HL-60 (cell line): ENCODE data around the gene LAP3.
A peak's percentile ranks its signal among the peaks of the same experiment; 100 is the strongest.

Experiments used
- DNase-seq, 2 experiments: peaks; one replicate each; pipeline ENCODE4 v3.0.0-alpha.2; 2010 to 2020; ENCODE audit warnings: low read depth in 1 of 2, low spot score in 1 of 2
- H3K27ac ChIP-seq: fragments of 250-450 bp; sonication (Bioruptor Pico); replicated peaks from 2 replicates; pipeline ENCODE4 v1.5.1; 2020; ENCODE audit warnings: mild to moderate bottlenecking, moderate library complexity
- H3K27me3 ChIP-seq: fragments of 250-450 bp; sonication (Bioruptor Pico); 2 replicates; pipeline ENCODE4 v1.5.1; 2021; ENCODE audit warnings: mild to moderate bottlenecking, moderate library complexity; ENCODE audit not compliant: insufficient read depth, poor library complexity, severe bottlenecking
- H3K4me3 ChIP-seq: replicated peaks from 2 replicates; pipeline ENCODE4 v1.5.1; 2011; ENCODE audit warnings: mild to moderate bottlenecking, control low read depth, low read length; ENCODE audit not compliant: insufficient read depth
- GABPA ChIP-seq: IDR thresholded peaks from 2 replicates; pipeline ENCODE4 v1.6.1; 2012; ENCODE audit warnings: low read depth
- POLR2AphosphoS5 ChIP-seq: IDR thresholded peaks from 2 replicates; pipeline ENCODE4 v1.6.1; 2012; ENCODE audit warnings: low read depth
- SPI1 ChIP-seq: IDR thresholded peaks from 2 replicates; pipeline ENCODE4 v1.6.1; 2012; ENCODE audit warnings: low read depth, mild to moderate bottlenecking, borderline replicate concordance
- TF ChIP-seq, protein P1 (sequence below): IDR thresholded peaks from one replicate; pipeline ENCODE4 v1.5.1; 2011; ENCODE audit warnings: low read length, control low read depth, inconsistent platforms; ENCODE audit not compliant: insufficient read depth
- TF ChIP-seq, protein P2 (sequence below): IDR thresholded peaks from 2 replicates; pipeline ENCODE4 v1.6.1; 2012; ENCODE audit warnings: low read depth; ENCODE audit not compliant: insufficient replicate concordance

The LAP3 gene

DNA sequence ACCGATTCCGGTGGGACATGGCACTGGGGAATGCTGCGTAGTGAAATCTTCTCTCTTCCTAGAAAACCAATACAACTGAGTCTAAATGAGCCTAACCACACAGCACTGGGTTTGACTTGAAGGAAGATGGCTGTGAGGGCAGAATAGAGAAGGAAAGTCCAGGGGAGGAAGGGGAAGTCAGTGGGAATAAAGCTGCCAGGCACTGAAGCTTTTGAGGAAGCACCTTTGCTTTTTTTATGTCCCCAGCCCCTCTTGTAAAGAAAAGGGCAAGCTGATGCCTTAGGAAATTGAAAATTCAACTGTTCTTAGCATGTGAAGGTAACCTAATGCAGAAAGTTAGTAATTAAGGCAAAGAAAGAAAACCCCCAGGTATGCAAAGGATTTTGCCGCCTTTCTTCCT, 58.1 kb downstream of the LAP3 start:
- Histone ChIP-seq H3K4me3 (no peak overlapping the region), H3K27ac (no peak overlapping the region), H3K27me3 (no peaks in the 10 kb centered on the region)
- peak in 1 of 2 experiments; percentile 31 for DNase-seq
- TF ChIP-seq SPI1 (peak; percentile 74; the same call in 1 of the 2 replicates), POLR2AphosphoS5 (no peak), GABPA (peak; percentile 41; the same call in 1 of the 2 replicates)
- TF ChIP-seq, protein P1, sequence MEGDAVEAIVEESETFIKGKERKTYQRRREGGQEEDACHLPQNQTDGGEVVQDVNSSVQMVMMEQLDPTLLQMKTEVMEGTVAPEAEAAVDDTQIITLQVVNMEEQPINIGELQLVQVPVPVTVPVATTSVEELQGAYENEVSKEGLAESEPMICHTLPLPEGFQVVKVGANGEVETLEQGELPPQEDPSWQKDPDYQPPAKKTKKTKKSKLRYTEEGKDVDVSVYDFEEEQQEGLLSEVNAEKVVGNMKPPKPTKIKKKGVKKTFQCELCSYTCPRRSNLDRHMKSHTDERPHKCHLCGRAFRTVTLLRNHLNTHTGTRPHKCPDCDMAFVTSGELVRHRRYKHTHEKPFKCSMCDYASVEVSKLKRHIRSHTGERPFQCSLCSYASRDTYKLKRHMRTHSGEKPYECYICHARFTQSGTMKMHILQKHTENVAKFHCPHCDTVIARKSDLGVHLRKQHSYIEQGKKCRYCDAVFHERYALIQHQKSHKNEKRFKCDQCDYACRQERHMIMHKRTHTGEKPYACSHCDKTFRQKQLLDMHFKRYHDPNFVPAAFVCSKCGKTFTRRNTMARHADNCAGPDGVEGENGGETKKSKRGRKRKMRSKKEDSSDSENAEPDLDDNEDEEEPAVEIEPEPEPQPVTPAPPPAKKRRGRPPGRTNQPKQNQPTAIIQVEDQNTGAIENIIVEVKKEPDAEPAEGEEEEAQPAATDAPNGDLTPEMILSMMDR, result no peak
- TF ChIP-seq, protein P2, sequence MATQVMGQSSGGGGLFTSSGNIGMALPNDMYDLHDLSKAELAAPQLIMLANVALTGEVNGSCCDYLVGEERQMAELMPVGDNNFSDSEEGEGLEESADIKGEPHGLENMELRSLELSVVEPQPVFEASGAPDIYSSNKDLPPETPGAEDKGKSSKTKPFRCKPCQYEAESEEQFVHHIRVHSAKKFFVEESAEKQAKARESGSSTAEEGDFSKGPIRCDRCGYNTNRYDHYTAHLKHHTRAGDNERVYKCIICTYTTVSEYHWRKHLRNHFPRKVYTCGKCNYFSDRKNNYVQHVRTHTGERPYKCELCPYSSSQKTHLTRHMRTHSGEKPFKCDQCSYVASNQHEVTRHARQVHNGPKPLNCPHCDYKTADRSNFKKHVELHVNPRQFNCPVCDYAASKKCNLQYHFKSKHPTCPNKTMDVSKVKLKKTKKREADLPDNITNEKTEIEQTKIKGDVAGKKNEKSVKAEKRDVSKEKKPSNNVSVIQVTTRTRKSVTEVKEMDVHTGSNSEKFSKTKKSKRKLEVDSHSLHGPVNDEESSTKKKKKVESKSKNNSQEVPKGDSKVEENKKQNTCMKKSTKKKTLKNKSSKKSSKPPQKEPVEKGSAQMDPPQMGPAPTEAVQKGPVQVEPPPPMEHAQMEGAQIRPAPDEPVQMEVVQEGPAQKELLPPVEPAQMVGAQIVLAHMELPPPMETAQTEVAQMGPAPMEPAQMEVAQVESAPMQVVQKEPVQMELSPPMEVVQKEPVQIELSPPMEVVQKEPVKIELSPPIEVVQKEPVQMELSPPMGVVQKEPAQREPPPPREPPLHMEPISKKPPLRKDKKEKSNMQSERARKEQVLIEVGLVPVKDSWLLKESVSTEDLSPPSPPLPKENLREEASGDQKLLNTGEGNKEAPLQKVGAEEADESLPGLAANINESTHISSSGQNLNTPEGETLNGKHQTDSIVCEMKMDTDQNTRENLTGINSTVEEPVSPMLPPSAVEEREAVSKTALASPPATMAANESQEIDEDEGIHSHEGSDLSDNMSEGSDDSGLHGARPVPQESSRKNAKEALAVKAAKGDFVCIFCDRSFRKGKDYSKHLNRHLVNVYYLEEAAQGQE, result no peak

DNA sequence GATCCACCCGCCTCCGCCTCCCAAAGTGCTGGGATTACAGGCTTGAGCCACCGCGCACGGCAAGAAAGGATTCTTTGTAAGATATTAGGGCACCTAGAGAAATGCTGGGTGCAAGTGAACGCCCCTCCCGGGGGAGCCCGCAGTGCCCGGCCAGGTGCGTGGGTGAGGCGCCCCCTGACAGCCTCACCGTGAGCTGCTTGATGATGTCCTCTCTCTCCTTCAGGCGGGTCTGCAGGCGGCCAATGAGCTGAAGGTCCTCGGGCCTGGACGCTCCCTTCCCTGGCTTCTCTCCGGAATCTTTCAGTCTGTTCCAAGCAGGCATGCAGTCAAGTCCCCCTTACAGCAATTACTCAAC, 59.3 kb downstream of the LAP3 start:
- TF ChIP-seq POLR2AphosphoS5, result no peak
- TF ChIP-seq SPI1, result no peak
- no peak for TF ChIP-seq GABPA
- TF ChIP-seq, protein P1, result no peak
- TF ChIP-seq, protein P2, result no peak
- Histone ChIP-seq H3K27me3 (no peaks in the 10 kb centered on the region), H3K4me3 (no peak overlapping the region), H3K27ac (no peak overlapping the region)
- DNase-seq, result no peak

DNA sequence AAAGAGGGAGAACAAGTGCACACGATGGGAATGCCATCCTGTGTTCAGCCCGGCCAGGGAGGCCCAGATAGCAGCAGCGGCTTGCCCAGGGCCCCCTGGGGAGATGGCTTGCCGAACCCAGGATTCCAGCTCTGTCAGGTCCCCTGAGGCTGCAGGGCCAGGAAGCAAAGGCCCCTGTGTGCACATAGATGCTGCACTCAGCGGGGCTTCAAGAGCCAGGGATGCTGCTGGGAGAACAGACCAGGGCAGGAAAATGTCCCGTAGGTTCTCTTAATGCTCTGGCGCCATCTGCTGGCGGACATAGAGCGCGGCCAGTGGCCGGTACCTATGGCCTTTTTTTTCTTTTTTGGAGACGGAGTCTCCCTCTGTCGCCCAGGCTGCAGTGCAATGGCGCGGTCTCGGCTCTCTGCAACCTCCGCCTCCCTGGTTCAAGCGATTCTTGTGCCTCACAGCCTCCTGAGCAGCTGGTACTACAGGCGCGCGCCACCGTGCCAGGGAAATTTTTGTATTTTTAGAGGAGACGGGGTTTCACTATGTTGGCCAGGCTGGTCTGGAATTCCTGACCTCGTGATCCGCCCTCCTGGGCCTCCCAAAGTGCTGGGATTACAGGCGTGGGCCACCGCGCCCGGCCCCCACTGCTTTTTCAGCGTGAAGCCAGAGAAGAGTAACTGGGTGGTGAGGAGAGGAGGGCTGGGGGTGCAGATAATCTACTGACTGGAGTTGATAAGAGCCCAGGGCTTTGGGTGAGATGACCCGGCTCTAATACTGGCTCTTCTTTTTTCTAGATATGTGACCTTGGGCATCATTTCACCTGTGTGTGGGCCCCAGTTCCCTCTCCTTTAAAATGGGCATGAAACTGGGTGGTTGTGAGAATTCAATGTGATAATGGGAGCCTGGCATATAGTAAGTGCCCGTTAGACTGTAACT, 60.0 kb downstream of the LAP3 start:
- Histone ChIP-seq H3K27me3 (no peaks in the 10 kb centered on the region), H3K4me3 (no peak overlapping the region), H3K27ac (no peak overlapping the region)
- peak; percentile 38 to 71 for DNase-seq
- TF ChIP-seq, protein P1, result peak; percentile 83
- TF ChIP-seq POLR2AphosphoS5, result peak; percentile 58; the same call in 1 of the 2 replicates
- no peak for TF ChIP-seq SPI1
